ENCODE results near the gene DNASE1.

Gene DNASE1

GRCh38 chr16:3662601-3663000, 8.1 kb downstream of the DNASE1 start:
- no peak for TF ChIP-seq FOXP2 (optimal IDR thresholded peaks at IDR 0.05; ENCODE audit: borderline replicate concordance, extremely low read depth, extremely low read length, insufficient read depth)
- TF ChIP-seq REST (IDR thresholded peaks at IDR 0.05; ENCODE audit: insufficient read depth in 1 of 2, low read depth in 2 of 2, low read length in 2 of 2), result no peak
- TF ChIP-seq SIN3A (IDR thresholded peaks at IDR 0.05; ENCODE audit: borderline replicate concordance, insufficient read depth, low read length), result no peak
- TF ChIP-seq POLR2AphosphoS5 (IDR thresholded peaks at IDR 0.05; ENCODE audit: low read depth, low read length), result no peak
- no peak for TF ChIP-seq TAF1 (IDR thresholded peaks at IDR 0.05; ENCODE audit: borderline replicate concordance, insufficient read depth, low read length)

- no peak for TF ChIP-seq SIN3A (IDR thresholded peaks at IDR 0.05; ENCODE audit: borderline replicate concordance, insufficient read depth, low read length)
- TF ChIP-seq TAF1 (IDR thresholded peaks at IDR 0.05; ENCODE audit: borderline replicate concordance, insufficient read depth, low read length), result no peak
- no peak for TF ChIP-seq REST (IDR thresholded peaks at IDR 0.05; ENCODE audit: insufficient read depth in 1 of 2, low read depth in 2 of 2, low read length in 2 of 2)
- TF ChIP-seq POLR2AphosphoS5 (IDR thresholded peaks at IDR 0.05; ENCODE audit: low read depth, low read length), result no peak
- TF ChIP-seq FOXP2 (optimal IDR thresholded peaks at IDR 0.05; ENCODE audit: borderline replicate concordance, extremely low read depth, extremely low read length, insufficient read depth), result no peak
Observed at GRCh38 chr16:3664187-3664896, 9.9 kb downstream of the DNASE1 start.

DNA sequence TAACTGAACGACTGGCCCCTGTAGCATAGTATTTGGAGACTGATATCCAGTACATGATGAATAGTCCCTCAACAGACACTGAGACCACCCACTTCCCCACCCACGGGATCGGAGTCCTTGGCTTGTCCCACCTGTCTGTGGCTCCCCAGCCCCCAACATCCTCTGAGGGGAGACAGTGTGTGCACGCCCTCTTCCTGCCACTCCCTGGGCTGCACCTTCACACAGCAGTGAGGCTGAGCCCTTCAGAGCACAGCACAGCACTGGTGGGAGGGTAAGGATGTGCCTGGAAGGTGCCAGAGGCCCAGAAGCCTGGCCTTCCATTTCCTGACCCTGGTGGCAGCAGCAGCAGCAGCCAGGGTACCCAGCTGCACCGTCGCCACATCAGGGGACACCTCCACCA, 11.0 kb downstream of the DNASE1 start:
- TF ChIP-seq POLR2AphosphoS5 (IDR thresholded peaks at IDR 0.05; ENCODE audit: low read depth, low read length) (no peak), FOXP2 (optimal IDR thresholded peaks at IDR 0.05; ENCODE audit: borderline replicate concordance, extremely low read depth, extremely low read length, insufficient read depth) (no peak), REST (IDR thresholded peaks at IDR 0.05; ENCODE audit: insufficient read depth in 1 of 2, low read depth in 2 of 2, low read length in 2 of 2) (no peak), SIN3A (IDR thresholded peaks at IDR 0.05; ENCODE audit: borderline replicate concordance, insufficient read depth, low read length) (no peak), TAF1 (IDR thresholded peaks at IDR 0.05; ENCODE audit: borderline replicate concordance, insufficient read depth, low read length) (no peak)

DNA sequence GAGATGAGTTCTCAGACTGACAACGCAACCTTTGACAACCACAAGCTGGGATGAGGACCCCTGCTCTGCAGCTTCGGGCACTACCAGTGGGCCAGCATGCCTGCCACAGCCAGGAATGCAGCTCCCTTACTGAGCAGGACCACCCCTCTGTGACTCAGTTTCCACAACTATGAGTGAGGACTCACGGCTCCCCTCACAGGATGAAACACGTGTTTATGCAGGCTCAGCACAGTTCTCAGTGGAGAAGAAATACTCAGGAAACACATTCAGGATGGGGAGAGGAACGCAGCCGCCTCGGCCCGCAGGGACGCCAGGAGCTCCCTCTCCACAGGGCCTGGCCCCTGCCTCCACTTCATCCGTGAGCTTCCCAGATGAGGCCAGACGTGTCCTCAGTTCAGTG, 14.1 kb downstream of the DNASE1 start:
- TF ChIP-seq FOXP2 (optimal IDR thresholded peaks at IDR 0.05; ENCODE audit: borderline replicate concordance, extremely low read depth, extremely low read length, insufficient read depth) (no peak), TAF1 (IDR thresholded peaks at IDR 0.05; ENCODE audit: borderline replicate concordance, insufficient read depth, low read length) (no peak), POLR2AphosphoS5 (IDR thresholded peaks at IDR 0.05; ENCODE audit: low read depth, low read length) (no peak), REST (IDR thresholded peaks at IDR 0.05; ENCODE audit: insufficient read depth in 1 of 2, low read depth in 2 of 2, low read length in 2 of 2) (no peak), SIN3A (IDR thresholded peaks at IDR 0.05; ENCODE audit: borderline replicate concordance, insufficient read depth, low read length) (no peak)
